Tongue (tissue), 2 donors: ENCODE data around the gene OTOP2. TPM values are rescaled to one million over a fixed set of nuclear protein-coding genes. Genes with fewer than 3 reads are reported as not detected.
"Not testable (repeated sequence)": the region's sequence is repeated elsewhere in the genome, so short reads cannot be mapped to it uniquely, and the experiment has no call there.

Experiments used
- DNase-seq: peaks from one replicate; pipeline ENCODE4 v3.0.0-alpha.2; 2015
- total RNA-seq: library from RNA; depleted of rRNA; stranded (reverse); fragments of >200 nt; gene quantifications from one replicate; pipeline ENCODE4 v1.2.3, GENCODE V29; 2014

The OTOP2 gene
- total RNA-seq, 1 donor from 2014 or later = not detected

- no peak for DNase-seq
Measured at GRCh38 chr17:74952431-74953133, 28.5 kb downstream of the OTOP2 start.

- DNase-seq = no peak
Measured at GRCh38 chr17:74953134-74953687, 29.1 kb downstream of the OTOP2 start.

GRCh38 chr17:74954115-74954514 lies 30.0 kb downstream of the OTOP2 start:
- no peak for DNase-seq

- DNase-seq = no peak
Measured at GRCh38 chr17:74954665-74955421, 30.8 kb downstream of the OTOP2 start.

GRCh38 chr17:74956093-74956492 lies 32.0 kb downstream of the OTOP2 start:
- no peak for DNase-seq

- DNase-seq = peak; percentile 74
Measured at GRCh38 chr17:74957935-74958740, 34.1 kb downstream of the OTOP2 start.

- DNase-seq = no peak
Measured at GRCh38 chr17:74959826-74960515, 35.9 kb downstream of the OTOP2 start.

GRCh38 chr17:74960570-74961342 lies 36.7 kb downstream of the OTOP2 start:
- DNase-seq = peak; percentile 46

- peak; percentile 96 for DNase-seq
Measured at GRCh38 chr17:74961657-74962350, 37.7 kb downstream of the OTOP2 start.

GRCh38 chr17:74962622-74963394 lies 38.7 kb downstream of the OTOP2 start:
- DNase-seq = no peak

- no peak for DNase-seq
Measured at GRCh38 chr17:74963656-74964055, 39.6 kb downstream of the OTOP2 start.

- no peak for DNase-seq
Measured at GRCh38 chr17:74964246-74964761, 40.2 kb downstream of the OTOP2 start.

GRCh38 chr17:74964988-74965622 lies 41.0 kb downstream of the OTOP2 start:
- DNase-seq = no peak

GRCh38 chr17:74968361-74968780 lies 44.3 kb downstream of the OTOP2 start:
- no peak for DNase-seq

- not testable (repeated sequence) for DNase-seq
Measured at GRCh38 chr17:74969501-74969900, 45.4 kb downstream of the OTOP2 start.

- DNase-seq = no peak
Measured at GRCh38 chr17:74970395-74970794, 46.3 kb downstream of the OTOP2 start.

- no peak for DNase-seq
Measured at GRCh38 chr17:74971069-74971841, 47.2 kb downstream of the OTOP2 start.

- DNase-seq = no peak
Measured at GRCh38 chr17:74971842-74972106, 47.7 kb downstream of the OTOP2 start.
